ENCODE results near the gene DRAP1. TPM values are rescaled to one million over a fixed set of nuclear protein-coding genes. Genes with fewer than 3 reads are reported as not detected.

The DRAP1 gene
- total and polyA plus RNA-seq, 3 experiments from 2014 or later = 94.6 to 115 (median 103) TPM

- ChIA-PET CTCF (interaction anchor here (3.8 to 21.9 kb wide), 2 partner anchors 11 to 27 kb away, joined by 22 to 560 read pairs; partner anchors contain the start of genes CFL1, CTSW, EFEMP2 and MUS81), POLR2A (interaction anchor here (0.5 to 0.8 kb wide), 2 partner anchors 23 to 1116 kb away, joined by 3 read pairs; partner anchors contain the start of gene C11orf68)
Measured at GRCh38 chr11:65895482-65895981, 23.7 kb upstream of the DRAP1 start.

GRCh38 chr11:65896034-65896999 is 22.9 kb upstream of the DRAP1 start:
- Mint-ChIP-seq H3K4me3 (peak overlapping the region in 3 of 7 donors; percentile 2 to 51 (median 27)), H3K36me3 (no peaks in the 10 kb centered on the region), H3K4me1 (peaks cover 36 to 44% (median 39%) of the 10 kb centered on the region in 3 donors), H3K27ac (peak overlapping the region in 7 of 8 donors; percentile 26 to 92 (median 63)), H3K9me3 (no peaks in the 10 kb centered on the region), H3K27me3 (no peaks in the 10 kb centered on the region)
- ChIA-PET POLR2A (interaction anchor here (0.8 kb wide), 1 partner anchor 22 kb away, joined by 3 read pairs; the partner anchor contains the start of gene C11orf68), CTCF (interaction anchor here (2.7 to 21.9 kb wide), 4 partner anchors 7 to 28 kb away, joined by 13 to 560 read pairs (median 50); partner anchors contain the start of genes CCDC85B, CFL1, CTSW and EFEMP2)
- no peak overlapping the region for H3K4me3 ChIP-seq (ENCODE audit: low read length)
- no peaks in the 10 kb centered on the region for H3K9me3 ChIP-seq (ENCODE audit: low read length)
- H3K27ac ChIP-seq (ENCODE audit: low read depth, low read length) = no peak overlapping the region
- H3K27me3 ChIP-seq (ENCODE audit: insufficient read depth, low read length, poor library complexity, severe bottlenecking) = peaks cover 6% of the 10 kb centered on the region
- peaks cover 54% of the 10 kb centered on the region for H3K4me1 ChIP-seq (ENCODE audit: insufficient read depth, low read length)
- no peak for DNase-seq
- no peaks in the 10 kb centered on the region for H3K36me3 ChIP-seq (ENCODE audit: insufficient read depth, low read length)

More at GRCh38 chr11:65895482-65895981, 23.7 kb upstream of the DRAP1 start:
- Histone ChIP-seq H3K27me3 (ENCODE audit: insufficient read depth, low read length, poor library complexity, severe bottlenecking) (peaks cover 6% of the 10 kb centered on the region), H3K4me1 (ENCODE audit: insufficient read depth, low read length) (peaks cover 47% of the 10 kb centered on the region), H3K27ac (ENCODE audit: low read depth, low read length) (no peak overlapping the region), H3K36me3 (ENCODE audit: insufficient read depth, low read length) (no peaks in the 10 kb centered on the region), H3K9me3 (ENCODE audit: low read length) (no peaks in the 10 kb centered on the region), H3K4me3 (ENCODE audit: low read length) (no peak overlapping the region)
- Mint-ChIP-seq H3K27me3 (no peaks in the 10 kb centered on the region), H3K4me3 (peak overlapping the region in 4 of 7 donors; percentile 29 to 72 (median 34)), H3K27ac (peak overlapping the region in 7 of 8 donors; percentile 28 to 91 (median 70)), H3K36me3 (no peaks in the 10 kb centered on the region), H3K9me3 (no peaks in the 10 kb centered on the region), H3K4me1 (peaks cover 34 to 41% (median 34%) of the 10 kb centered on the region in 3 donors)
- no peak for DNase-seq

DNA sequence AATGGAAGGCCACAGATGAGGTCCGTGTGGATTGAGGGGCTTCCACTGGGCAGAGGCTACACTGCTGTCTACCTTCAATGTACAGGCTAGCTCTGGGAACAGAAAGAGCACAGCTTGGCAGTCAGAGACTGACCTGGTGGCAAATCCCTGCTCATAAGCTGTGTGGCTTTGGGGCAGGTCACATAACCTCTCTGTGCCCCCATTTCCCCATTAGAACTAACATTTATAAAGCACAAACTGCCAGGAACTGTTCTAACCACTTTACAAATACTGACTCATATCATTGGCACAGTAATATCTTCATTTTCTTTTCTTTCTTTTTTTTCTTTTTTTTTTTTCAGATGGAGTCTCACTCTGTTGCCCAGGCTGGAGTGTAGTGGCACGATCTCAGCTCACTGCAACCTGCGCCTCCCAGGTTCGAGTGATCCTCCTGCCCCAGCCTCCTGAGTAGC is 22.2 kb upstream of the DRAP1 start:
- ChIA-PET CTCF (interaction anchor here (0.7 to 21.9 kb wide), 4 partner anchors 8 to 71 kb away, joined by 3 to 560 read pairs (median 46); partner anchors contain the start of genes CCDC85B, CFL1, CTSW and EFEMP2), POLR2A (no interaction called here)
- no peaks in the 10 kb centered on the region for H3K9me3 ChIP-seq (ENCODE audit: low read length)
- no peak overlapping the region for H3K4me3 ChIP-seq (ENCODE audit: low read length)
- H3K27me3 ChIP-seq (ENCODE audit: insufficient read depth, low read length, poor library complexity, severe bottlenecking) = peaks cover 6% of the 10 kb centered on the region
- H3K36me3 Mint-ChIP-seq = no peaks in the 10 kb centered on the region
- peaks cover 48% of the 10 kb centered on the region for H3K4me1 ChIP-seq (ENCODE audit: insufficient read depth, low read length)
- no peak overlapping the region for H3K4me3 Mint-ChIP-seq
- peaks cover 33 to 38% (median 36%) of the 10 kb centered on the region in 3 donors for H3K4me1 Mint-ChIP-seq
- H3K36me3 ChIP-seq (ENCODE audit: insufficient read depth, low read length) = no peaks in the 10 kb centered on the region
- no peak overlapping the region for H3K27ac ChIP-seq (ENCODE audit: low read depth, low read length)
- H3K27me3 Mint-ChIP-seq = no peaks in the 10 kb centered on the region
- no peak for DNase-seq
- no peaks in the 10 kb centered on the region for H3K9me3 Mint-ChIP-seq
- peak overlapping the region in 2 of 8 donors; percentile 29 to 76 for H3K27ac Mint-ChIP-seq

DNA sequence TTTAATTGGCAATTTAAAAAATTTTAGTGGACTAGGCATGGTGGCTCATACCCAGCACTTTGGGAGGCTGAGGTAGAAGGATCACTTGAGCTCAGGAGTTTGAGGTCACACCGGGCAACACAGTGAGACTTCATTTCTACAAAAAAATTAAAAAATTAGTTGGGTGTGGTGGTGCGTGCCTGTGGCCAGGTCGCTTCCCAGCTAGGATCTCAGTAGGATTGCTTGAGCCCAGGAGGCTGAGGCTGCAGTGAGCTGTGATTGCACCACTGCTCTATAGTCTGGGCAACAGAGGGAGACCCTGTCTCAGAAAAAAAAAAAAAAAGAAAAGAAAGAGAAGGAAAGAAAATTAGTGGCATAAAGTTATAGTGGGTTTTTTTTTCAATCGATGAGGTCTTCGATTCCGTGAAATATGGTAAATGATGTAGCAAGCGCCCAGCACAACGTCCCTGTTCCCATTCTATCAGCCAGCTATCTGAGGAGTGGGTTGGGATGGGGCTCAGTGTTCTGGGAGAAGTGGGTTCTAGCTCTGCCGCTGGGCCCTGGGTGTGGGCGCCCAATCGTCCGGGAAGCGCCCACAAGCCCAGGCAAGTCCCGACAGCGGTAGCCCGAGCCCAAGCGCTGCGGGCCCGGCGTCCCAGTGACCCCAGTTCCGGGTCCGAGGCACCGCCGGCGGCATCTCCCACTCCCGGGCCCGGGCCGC is 20.4 kb upstream of the DRAP1 start:
- peaks cover 30% of the 10 kb centered on the region for H3K4me1 ChIP-seq (ENCODE audit: insufficient read depth, low read length)
- H3K36me3 ChIP-seq (ENCODE audit: insufficient read depth, low read length) = no peaks in the 10 kb centered on the region
- Mint-ChIP-seq H3K9me3 (no peaks in the 10 kb centered on the region), H3K36me3 (no peaks in the 10 kb centered on the region), H3K4me3 (peak overlapping the region in 6 of 7 donors; percentile 57 to 82 (median 73)), H3K4me1 (peaks cover 16 to 20% (median 20%) of the 10 kb centered on the region in 3 donors), H3K27me3 (no peaks in the 10 kb centered on the region), H3K27ac (peak overlapping the region in 5 of 8 donors; percentile 32 to 90 (median 74))
- peak overlapping the region; percentile 50 for H3K4me3 ChIP-seq (ENCODE audit: low read length)
- POLR2A ChIA-PET = interaction anchor here (1.1 to 3.7 kb wide), 4 partner anchors 8 to 39 kb away, joined by 3 to 32 read pairs (median 4); partner anchors contain the start of gene CCDC85B
- CTCF ChIA-PET = interaction anchor here (0.7 to 21.9 kb wide), 4 partner anchors 9 to 30 kb away, joined by 3 to 560 read pairs (median 46); partner anchors contain the start of genes CCDC85B, CFL1, CTSW and EFEMP2
- H3K9me3 ChIP-seq (ENCODE audit: low read length) = no peaks in the 10 kb centered on the region
- DNase-seq = no peak
- peaks cover 6% of the 10 kb centered on the region for H3K27me3 ChIP-seq (ENCODE audit: insufficient read depth, low read length, poor library complexity, severe bottlenecking)
- peak overlapping the region; percentile 62 for H3K27ac ChIP-seq (ENCODE audit: low read depth, low read length)

- H3K4me3 ChIP-seq (ENCODE audit: low read length) = peak overlapping the region; percentile 50
- Mint-ChIP-seq H3K27me3 (no peaks in the 10 kb centered on the region), H3K9me3 (no peaks in the 10 kb centered on the region), H3K4me3 (peak overlapping the region in 6 of 7 donors; percentile 19 to 61 (median 52)), H3K27ac (peak overlapping the region in 4 of 8 donors; percentile 23 to 83 (median 50)), H3K4me1 (peaks cover 10 to 13% (median 13%) of the 10 kb centered on the region in 3 donors), H3K36me3 (no peaks in the 10 kb centered on the region)
- H3K36me3 ChIP-seq (ENCODE audit: insufficient read depth, low read length) = no peaks in the 10 kb centered on the region
- peaks cover 6% of the 10 kb centered on the region for H3K27me3 ChIP-seq (ENCODE audit: insufficient read depth, low read length, poor library complexity, severe bottlenecking)
- POLR2A ChIA-PET = interaction anchor here (1.3 to 3.7 kb wide), 3 partner anchors 9 to 40 kb away, joined by 3 to 32 read pairs (median 5); partner anchors contain the start of gene CCDC85B
- peak in 4 of 5 donors; percentile 36 to 75 (median 60) for DNase-seq
- H3K9me3 ChIP-seq (ENCODE audit: low read length) = no peaks in the 10 kb centered on the region
- H3K27ac ChIP-seq (ENCODE audit: low read depth, low read length) = peak overlapping the region; percentile 62
- CTCF ChIA-PET = interaction anchor here (2.7 to 5.9 kb wide), 2 partner anchors 10 to 15 kb away, joined by 13 to 79 read pairs; partner anchors contain the start of genes CCDC85B and FIBP
- H3K4me1 ChIP-seq (ENCODE audit: insufficient read depth, low read length) = peaks cover 24% of the 10 kb centered on the region
Measured at GRCh38 chr11:65899356-65900124, 19.7 kb upstream of the DRAP1 start.

GRCh38 chr11:65900125-65900898 is 18.9 kb upstream of the DRAP1 start, which contains the start of gene FOSL1:
Gene FOSL1 (minus strand): TSS chr11:65900388. CDS start chr11:65900339, 49 bp downstream.
- peak within 1 kb of the TSS; percentile 62 for H3K27ac ChIP-seq (ENCODE audit: low read depth, low read length)
- peak within 1 kb of the TSS; percentile 53 to 83 (median 58) for H3K4me3 Mint-ChIP-seq
- H3K27me3 ChIP-seq (ENCODE audit: insufficient read depth, low read length, poor library complexity, severe bottlenecking) = peaks cover 6% of the 10 kb centered on the region
- H3K27ac Mint-ChIP-seq = peak within 1 kb of the TSS in 7 of 8 donors; percentile 36 to 92 (median 88)
- peaks cover 8 to 13% (median 11%) of the 10 kb centered on the region in 3 donors for H3K4me1 Mint-ChIP-seq
- peaks cover 24% of the 10 kb centered on the region for H3K4me1 ChIP-seq (ENCODE audit: insufficient read depth, low read length)
- no peaks in the 10 kb centered on the region for H3K36me3 Mint-ChIP-seq
- ChIA-PET POLR2A (interaction anchor here (0.7 to 3.7 kb wide), 4 partner anchors 10 to 19 kb away, joined by 3 to 32 read pairs (median 5); partner anchors contain the start of genes C11orf68, CCDC85B and FIBP), CTCF (interaction anchor here (1.0 to 5.9 kb wide), 4 partner anchors 11 to 167 kb away, joined by 3 to 79 read pairs (median 5); partner anchors contain the start of genes CCDC85B, FIBP and MUS81)
- H3K9me3 Mint-ChIP-seq = no peaks in the 10 kb centered on the region
- DNase-seq = peak; percentile 90 to 95 (median 93)
- H3K36me3 ChIP-seq (ENCODE audit: insufficient read depth, low read length) = no peaks in the 10 kb centered on the region
- H3K9me3 ChIP-seq (ENCODE audit: low read length) = no peaks in the 10 kb centered on the region
- H3K27me3 Mint-ChIP-seq = no peaks in the 10 kb centered on the region
- peak within 1 kb of the TSS; percentile 50 for H3K4me3 ChIP-seq (ENCODE audit: low read length)

Measured in CD8-positive, alpha-beta memory T cell (primary cell).